ENCODE results near the gene TBX21.
"Not testable (repeated sequence)": the region's sequence is repeated elsewhere in the genome, so short reads cannot be mapped to it uniquely, and the experiment has no call there.

TBX21 gene

DNA sequence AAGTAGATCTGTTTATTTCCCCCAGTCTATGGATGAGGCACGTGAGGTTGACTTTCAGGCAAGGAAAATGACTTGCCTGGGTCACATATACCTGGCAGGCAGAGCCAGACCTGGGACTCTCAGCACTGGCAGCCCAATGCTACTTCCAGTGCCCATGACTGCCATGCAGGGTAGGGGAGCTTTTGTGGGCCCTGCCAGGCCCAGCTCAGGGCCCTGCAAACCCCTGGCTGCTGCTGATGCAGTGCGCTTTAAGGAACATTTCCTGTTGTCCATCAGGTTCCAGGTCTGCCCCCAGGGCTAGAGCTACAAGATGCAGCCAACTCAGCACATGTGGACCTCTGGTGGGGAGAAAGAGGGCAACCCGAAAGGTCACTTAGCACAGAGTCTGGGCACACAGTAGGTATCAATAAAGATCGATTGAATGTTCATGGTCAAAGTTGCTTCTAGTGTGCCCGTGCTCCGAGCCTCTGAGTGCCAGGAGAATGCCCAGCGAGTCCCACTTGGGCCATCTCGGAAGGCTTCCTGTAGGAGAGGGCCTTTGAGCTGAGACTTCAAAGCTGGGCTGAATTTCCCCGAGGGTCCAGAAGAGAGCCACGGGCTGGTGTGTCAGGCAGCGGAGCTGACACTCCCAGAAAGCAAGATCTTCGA is 513 bp upstream of the TBX21 start:
- DNase-seq = no peak

GRCh38 chr17:47733674-47734410 is 806 bp downstream of the TBX21 start:
- no peak for DNase-seq

- no peak for DNase-seq
Measured at GRCh38 chr17:47735139-47735464, 2.1 kb downstream of the TBX21 start.

- no peak for DNase-seq
Measured at GRCh38 chr17:47735536-47736011, 2.5 kb downstream of the TBX21 start.

GRCh38 chr17:47736501-47737495 is 3.8 kb downstream of the TBX21 start:
- no peak for DNase-seq

DNA sequence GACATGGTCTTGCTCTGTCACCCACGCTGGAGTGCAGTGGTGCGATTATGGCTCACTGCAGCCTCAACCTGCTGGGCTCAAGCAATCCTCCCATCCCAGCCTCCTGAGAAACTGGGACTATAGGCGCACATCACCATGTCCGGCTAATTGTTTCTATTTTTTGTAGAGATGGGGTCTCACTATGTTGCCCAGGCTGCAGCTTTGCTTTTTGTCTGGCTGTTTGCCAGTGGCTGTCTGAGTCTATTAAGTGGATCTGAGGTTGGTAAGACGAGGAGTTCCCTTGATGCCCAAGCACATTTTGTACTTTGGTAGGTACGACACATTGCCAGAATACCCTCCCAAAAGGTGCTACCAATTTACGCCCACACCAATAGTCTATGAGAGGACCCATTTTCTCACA is 5.1 kb downstream of the TBX21 start:
- no peak for DNase-seq

GRCh38 chr17:47739150-47739549 is 6.1 kb downstream of the TBX21 start:
- DNase-seq = no peak

DNA sequence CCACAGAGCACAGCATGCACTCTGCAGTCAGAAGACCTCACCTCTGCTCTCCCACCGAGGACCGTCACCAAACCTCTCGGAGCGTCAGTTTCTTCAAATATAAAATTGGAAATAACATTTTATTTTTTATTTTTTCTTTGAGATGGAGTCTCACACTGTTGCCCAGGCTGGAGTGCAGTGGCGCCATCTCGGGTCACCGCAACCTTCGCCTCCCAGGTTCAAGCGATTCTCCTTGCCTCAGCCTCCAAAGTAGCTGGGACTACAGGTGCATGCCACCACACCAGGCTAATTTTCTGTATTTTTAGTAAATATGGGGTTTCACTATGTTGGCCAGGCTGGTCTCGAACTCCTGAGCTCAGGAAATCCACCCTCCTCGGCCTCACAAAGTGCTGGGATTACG is 6.9 kb downstream of the TBX21 start:
- not testable (repeated sequence) for DNase-seq

GRCh38 chr17:47741109-47741792 is 8.2 kb downstream of the TBX21 start:
- DNase-seq = no peak

- peak in 1 of 2 experiments; percentile 14 for DNase-seq
Measured at GRCh38 chr17:47741793-47742145, 8.7 kb downstream of the TBX21 start.

DNA sequence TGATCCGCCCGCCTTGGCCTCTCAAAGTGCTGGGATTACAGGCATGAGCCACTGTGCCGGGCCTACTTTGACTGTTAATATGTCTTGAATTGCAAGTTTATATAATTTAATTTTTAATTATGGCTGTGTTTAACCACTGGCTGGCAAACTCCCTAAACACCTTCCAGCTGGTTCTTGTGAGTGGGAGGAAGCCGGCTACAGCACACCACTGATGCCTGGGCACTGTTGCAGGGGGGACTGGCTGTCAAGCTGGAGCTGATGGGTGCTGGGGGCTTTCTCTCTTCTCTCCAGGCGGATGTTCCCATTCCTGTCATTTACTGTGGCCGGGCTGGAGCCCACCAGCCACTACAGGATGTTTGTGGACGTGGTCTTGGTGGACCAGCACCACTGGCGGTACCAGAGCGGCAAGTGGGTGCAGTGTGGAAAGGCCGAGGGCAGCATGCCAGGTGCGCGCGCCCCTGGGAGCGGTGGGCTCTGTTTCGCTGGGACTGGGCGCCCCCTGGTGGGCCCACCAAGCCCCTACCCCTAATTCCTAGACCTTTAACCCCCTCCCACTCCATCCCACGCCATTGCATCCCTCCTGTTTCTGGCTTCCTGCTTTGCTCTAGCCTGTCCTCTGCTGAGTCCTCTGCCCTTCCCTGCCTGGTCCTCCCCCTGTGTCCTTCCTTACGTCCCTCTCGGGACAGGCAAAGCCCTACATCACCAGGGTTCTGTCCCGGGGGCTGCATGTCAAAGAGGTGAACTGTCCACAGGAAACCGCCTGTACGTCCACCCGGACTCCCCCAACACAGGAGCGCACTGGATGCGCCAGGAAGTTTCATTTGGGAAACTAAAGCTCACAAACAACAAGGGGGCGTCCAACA is 9.5 kb downstream of the TBX21 start:
- peak; percentile 43 to 50 for DNase-seq

GRCh38 chr17:47744168-47745036 is 11.4 kb downstream of the TBX21 start:
- DNase-seq = no peak

- DNase-seq = no peak
Measured at GRCh38 chr17:47745037-47745380, 12.0 kb downstream of the TBX21 start.

- no peak for DNase-seq
Measured at GRCh38 chr17:47751471-47751870, 18.4 kb downstream of the TBX21 start.

DNA sequence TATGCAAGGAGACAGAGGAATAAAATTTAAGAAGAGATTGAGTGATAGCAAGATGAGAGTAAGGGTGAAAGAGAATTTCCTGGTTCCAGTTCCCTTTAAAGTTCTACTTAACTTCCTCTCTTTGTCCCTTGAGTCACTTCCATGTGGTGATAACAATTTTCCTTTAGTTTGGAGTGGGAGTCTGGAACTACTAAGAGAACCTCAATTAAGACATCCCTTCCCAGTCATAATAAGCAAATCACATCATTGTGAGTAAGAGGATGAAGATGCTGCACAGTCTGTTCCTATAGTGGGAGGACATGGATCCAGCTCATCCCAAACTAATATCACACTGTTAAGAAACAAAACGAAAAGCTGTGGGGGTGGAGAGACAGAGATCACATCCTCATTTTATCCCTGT is 24.4 kb downstream of the TBX21 start:
- no peak for DNase-seq

GRCh38 chr17:47760409-47761140 is 27.5 kb downstream of the TBX21 start:
- no peak for DNase-seq

DNA sequence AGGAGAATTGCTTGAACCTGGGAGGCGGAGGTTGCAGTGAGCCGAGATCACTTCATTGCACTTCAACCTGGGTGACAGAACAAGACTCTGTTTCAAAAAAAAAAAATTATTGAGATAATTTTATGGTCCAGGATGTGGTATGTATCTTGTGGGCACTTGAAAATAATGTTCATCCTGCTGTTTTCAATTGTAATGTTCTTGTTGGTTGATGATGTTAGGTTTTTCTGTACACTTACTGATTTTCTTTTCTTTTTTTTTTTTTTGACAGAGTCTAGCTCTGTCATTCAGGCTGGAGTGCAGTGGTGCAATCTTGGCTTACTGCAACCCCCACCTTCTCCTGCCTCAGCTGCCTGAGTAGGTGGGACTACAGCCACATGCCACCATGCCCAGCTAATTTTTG is 29.7 kb downstream of the TBX21 start:
- DNase-seq = no peak

GRCh38 chr17:47763913-47764582 is 31.0 kb downstream of the TBX21 start:
- no peak for DNase-seq

DNA sequence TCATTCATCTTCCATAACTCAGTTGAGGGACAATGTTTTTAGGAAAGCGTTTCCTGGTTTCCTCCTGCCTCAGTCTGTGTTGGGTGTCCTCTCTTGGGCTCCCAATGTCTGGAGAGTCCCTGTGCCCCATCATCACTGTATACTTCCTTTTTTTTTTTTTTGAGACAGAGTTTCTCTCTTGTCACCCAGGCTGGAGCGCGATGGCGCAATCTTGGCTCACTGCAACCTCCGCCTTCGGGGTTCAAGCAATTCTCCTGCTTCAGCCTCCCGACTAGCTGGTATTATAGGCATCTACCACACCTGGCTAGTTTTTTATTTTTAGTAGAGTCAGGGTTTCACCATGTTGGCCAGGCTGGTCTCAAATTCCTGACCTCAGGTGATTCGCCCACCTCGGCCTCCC is 40.6 kb downstream of the TBX21 start:
- not testable (repeated sequence) for DNase-seq

- no peak for DNase-seq
Measured at GRCh38 chr17:47774331-47774730, 41.3 kb downstream of the TBX21 start.

All from SHP77 (cell line).